ENCODE data around the gene SMURF1.

GRCh38 chr7:98982686-98983085 lies 161.2 kb downstream of the SMURF1 start:
- TF ChIP-seq CTCF (IDR thresholded peaks at IDR 0.05) (no peak), EP300 (IDR thresholded peaks at IDR 0.05) (no peak), POLR2AphosphoS5 (IDR thresholded peaks at IDR 0.05) (no peak)

All from esophagus muscularis mucosa (tissue), 4 donors.